Activated T-cell treated with anti-CD3 and anti-CD28 coated beads for 48 hours (primary cell): ENCODE measurements around the gene CACNA2D3.
"Not testable (repeated sequence)": the region's sequence is repeated elsewhere in the genome, so short reads cannot be mapped to it uniquely, and the experiment has no call there.

Source experiments
- DNase-seq: peaks from one replicate; pipeline ENCODE4 v3.0.0-alpha.2; 2020; ENCODE audit warnings: low read depth

The CACNA2D3 gene

DNA sequence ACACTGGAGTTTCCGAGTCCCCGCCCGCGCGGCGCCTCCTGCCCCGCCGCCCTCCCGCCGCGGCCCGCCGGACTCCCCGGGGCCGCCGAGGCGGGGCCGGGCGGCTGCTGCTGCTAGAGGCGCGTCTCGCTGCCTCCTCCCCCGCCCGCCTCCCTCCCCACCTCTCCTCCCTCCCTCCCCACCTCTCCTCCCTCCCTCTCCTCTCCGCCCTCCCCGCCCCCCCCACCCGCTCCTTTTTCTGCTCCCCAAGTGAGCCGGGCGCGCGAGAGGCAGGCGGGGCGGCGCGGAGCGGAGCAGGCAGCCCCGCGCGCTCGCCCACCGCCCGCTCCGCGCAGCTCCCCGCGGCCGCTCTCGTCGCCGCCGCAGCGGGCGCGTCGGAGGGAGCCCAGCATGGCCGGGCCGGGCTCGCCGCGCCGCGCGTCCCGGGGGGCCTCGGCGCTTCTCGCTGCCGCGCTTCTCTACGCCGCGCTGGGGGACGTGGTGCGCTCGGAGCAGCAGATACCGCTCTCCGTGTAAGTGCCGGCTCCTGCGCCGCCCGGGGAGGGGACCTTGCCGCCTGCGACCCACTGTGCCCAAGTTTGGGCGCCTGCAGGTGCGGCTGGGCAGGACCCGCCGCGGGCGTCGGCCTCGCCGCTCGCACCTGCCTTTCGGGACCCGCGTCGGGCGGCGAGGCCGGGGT is at the start of gene CACNA2D3:
CACNA2D3 (plus strand) TSS at position 229 of the 679 bp plus-strand sequence.
- DNase-seq, result no peak

DNA sequence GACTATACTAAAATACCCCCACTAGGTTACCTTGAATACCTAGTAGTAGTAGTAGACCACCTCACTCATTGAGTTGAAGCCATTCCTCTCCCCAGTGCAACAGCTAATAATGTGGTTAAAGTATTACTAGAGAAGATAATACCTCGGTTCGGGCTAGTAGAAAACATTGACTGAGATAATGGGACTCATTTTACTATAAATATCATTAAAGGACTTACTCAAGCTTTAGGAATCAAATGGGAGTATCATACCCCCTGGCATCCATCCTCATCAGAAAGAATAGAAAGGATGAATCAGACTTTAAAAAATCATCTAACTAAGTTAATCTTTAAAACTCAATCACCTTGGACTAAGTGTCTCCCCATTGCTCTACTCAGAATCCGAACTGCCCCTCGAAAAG is 49.0 kb upstream of the CACNA2D3 start:
- DNase-seq, result no peak

GRCh38 chr3:54079314-54079713 is 43.0 kb upstream of the CACNA2D3 start:
- no peak for DNase-seq

GRCh38 chr3:54079730-54080325 is 42.5 kb upstream of the CACNA2D3 start:
- DNase-seq, result no peak

DNA sequence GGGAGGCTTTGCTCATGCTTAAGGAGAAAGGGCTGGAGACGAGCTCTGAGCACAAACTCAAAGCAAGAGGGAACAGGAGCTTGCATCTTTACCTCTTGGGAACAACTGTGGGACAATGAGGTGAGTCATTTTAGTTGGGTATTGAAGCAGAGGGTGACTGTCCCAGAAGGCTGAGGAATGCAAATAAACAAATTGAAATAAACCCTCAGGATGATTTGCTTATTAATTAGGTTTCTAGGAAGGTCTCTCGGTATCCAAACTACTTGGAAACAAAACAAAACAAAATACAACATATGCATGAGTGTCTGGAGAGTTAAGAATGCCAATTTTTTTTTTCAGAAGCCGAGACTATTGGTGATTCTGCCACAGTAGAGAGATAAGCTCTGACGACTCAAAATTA is 38.4 kb upstream of the CACNA2D3 start:
- no peak for DNase-seq

GRCh38 chr3:54085936-54086335 is 36.4 kb upstream of the CACNA2D3 start:
- no peak for DNase-seq

DNA sequence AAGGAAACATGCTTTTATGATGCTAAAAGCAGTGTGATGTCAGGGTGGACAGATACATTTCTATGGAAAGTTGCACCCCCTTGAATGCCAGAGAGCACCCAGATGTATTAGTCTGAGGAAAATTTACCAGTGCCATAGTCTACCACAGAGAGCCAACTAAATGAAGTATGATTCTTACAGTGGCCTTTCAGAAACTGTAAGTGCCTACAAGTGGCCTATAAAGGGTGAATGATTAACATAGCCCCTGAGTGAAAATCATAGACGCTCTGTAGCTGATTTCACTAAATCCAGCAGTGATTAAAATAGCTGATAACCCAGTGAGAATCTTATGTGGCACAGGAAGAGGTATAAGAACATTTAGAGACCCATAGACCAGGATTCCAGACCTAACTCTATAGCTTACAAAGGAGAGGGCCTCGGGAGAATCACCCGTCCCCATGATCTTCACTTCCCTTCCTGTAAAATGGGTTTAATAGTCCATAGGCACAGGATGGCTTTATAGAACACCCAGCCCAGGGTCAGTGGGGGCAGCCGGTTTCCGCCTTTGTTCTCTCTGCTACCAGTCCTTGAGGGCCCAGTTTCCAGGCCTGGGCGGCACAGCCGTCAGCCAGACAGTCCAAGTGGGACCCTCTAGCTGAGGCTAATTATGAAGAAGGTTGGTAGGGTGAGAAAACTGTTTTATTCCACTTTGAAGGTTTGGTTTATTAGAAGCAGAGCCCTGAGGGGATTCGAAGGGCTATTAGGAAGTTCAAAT is 35.5 kb upstream of the CACNA2D3 start:
- no peak for DNase-seq

DNA sequence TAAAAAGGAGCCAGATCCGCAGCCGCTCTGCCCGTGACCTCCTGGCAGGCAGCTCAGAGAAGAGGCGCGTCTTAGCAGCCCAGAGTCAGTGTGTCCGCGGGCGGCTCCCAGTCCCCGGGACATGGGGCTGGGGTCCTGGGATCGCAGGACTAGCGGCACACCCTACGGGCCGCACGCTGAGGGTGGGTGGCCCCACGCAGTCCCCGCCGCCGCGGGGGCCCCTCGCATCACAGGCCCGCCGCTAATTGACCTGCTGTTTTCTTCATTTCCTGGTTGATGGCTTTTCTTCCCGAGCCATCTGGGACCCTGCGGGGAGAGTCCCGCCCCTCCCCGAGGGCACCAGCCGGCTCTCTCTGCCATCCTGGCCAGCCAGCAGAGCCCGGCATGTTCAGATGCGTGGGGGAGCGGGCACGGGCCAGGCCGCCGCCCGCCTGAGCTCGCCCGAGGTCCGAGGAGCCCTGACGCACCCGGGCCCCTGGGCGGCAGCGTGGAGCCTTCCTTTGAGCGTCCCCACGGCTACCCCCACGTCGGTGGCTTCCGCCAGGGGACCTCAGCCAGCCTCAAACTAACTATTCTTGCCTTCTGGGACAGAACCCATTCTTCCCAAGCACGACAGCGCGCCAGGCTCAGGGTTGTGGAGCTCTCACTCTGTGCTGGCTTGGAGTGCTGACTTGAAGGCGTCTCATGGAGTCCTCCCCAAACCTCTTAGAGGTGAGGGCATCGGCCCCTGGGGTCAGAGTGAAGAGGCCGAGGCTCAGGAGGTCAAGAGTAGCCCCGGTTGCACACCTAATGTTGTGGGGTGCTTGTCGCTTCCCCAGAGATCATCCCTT is 34.6 kb upstream of the CACNA2D3 start:
- no peak for DNase-seq

DNA sequence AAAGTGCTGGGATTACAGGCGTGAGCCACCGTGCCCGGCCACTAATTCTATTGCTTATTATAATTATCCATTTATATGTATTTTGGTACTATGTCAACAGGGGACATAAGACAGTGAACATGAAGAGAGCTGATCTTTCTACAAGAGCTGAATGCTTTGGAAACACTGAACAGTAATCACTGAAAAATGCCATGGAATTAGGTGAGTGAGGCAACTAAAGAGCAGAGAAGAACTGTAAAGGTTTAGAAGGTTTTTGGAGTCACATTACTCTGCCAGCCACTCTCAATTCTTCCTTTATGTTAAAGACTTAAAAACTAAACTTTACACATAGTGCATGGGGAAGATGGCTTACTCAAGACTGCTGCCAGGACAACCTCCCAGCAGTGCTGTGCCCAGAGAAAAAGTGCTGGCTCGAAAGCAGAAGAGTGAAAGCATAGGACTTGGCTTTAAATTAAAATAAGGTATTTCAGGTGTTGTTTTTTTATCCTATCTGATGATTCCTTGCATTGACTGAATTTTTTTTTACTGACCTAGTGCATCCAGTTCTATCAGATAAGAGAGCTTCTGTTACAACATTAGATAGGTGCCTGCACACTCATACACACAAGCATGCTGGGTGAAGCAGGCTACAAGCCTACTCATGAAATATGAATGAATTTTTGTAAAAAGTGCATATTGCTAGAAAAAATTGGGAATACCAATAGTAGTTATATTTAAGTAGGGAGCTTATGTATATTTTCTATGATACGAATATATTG is 28.7 kb upstream of the CACNA2D3 start:
- DNase-seq, result no peak

DNA sequence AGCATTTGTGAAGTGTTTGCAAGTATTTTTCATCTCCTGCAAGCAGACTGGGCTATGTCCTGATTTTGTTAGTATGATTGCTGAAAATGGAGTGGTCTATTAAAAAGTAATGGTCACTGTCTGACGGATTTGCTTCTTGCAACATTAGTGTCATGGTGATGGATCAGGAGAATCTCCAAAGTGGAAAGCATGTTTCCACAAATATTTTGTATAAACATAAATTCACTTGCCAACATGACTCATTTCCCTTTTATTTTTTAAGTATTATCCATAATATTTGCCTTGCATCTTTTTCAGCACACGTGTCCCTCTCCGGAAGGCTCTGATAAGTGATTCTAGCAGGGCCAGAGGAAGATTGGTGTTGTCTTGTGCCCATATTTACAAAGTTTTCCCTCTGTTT is 27.4 kb upstream of the CACNA2D3 start:
- no peak for DNase-seq

GRCh38 chr3:54099381-54099780 is 23.0 kb upstream of the CACNA2D3 start:
- no peak for DNase-seq

DNA sequence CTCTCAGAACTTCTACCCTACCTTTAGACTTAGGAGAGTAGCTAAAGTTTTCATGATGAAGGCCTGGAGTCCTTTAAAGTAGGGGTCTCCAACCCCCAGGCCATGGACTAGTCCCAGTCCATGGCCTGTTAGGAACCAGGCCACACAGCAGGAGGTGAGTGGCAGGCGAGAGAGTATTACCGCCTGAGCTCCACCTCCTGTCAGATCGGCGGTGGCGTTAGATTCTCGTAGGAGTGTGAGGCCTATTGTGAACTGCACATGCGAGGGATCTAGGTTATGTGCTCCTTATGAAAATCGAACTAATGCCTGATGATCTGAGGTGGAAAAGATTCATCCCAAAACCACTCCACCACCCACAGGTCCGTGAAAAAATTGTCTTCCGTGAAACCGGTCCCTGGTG is 18.3 kb upstream of the CACNA2D3 start:
- no peak for DNase-seq

DNA sequence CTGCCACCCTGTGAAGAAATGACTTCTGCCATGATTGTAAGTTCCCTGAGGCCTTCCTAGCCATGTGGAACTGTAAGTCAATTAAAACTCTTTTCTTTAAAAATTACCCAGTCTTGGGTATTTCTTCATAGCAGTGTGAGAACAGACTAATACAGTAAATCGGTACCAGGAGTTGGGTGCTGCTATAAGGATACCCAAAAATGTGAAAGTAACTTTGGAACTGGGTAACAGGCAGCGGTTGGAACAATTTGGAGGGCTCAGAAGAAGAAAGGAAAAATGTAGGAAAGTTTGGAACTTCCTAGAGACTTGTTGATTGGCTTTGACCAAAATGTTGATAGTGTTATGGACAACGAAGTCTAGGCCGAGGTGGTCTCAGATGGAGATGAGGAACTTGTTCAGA is 6.2 kb upstream of the CACNA2D3 start:
- DNase-seq, result not testable (repeated sequence)

DNA sequence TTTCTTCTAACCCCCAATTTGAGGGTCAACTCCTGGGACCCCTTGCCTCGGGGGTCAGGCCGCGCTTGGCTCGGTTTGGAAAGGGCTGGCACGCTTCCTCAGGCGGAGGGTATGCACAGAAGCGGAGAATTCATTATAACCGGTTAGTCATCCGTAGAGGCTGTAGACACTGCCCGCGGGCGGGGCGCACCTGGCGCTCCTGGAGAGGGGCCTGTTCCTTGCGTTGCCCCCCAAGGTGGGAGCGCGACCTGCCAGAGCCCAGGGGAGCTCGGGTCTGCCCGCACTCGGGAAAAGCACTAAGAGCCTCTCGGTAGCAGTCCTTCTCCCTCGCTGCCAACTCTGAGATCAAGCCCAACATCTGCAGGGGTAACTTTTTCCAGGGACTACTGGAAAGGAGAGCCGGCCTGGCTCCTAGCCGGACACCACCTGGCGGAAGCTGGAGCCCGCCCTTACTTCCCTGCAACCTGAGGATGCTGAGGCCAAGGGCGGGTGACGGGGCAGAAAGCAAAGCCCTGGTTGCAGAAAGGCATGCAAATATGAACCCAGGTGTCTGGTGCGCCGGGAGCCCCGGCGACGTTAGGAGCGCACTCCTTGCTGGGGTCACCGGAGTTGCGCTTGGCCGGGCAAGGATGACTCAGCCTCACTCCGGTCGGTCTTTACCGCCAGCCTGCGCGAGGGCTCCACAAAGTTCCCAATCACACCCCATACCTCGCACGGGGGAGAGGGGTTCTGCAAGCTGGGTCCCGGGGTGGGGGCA is 1.5 kb upstream of the CACNA2D3 start:
- no peak for DNase-seq

GRCh38 chr3:54121414-54122323 is 683 bp upstream of the CACNA2D3 start:
- DNase-seq, result no peak

- DNase-seq, result no peak
These were observed 837 bp downstream of the CACNA2D3 start for GRCh38 chr3:54123003-54123775.

DNA sequence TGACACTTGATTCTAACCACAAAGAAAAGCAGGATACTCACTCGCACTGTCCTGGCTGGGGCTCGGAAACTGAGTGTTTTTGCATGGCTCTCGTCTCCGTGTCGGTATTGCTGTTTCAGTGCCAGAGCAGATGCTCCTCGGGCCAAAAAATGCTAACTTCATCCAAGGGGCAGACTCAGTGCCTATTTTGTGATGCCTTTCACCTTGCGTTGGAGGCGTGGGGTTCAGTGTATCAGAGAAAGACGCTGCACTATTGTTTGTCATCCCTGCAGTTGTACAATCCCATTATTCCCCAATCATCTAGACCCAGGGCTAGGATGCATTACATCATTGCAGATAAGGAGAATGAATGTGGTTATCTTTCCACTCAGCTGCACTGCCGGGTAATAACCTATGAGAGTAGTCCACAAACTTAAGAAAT is 1.4 kb downstream of the CACNA2D3 start:
- DNase-seq, result no peak

DNA sequence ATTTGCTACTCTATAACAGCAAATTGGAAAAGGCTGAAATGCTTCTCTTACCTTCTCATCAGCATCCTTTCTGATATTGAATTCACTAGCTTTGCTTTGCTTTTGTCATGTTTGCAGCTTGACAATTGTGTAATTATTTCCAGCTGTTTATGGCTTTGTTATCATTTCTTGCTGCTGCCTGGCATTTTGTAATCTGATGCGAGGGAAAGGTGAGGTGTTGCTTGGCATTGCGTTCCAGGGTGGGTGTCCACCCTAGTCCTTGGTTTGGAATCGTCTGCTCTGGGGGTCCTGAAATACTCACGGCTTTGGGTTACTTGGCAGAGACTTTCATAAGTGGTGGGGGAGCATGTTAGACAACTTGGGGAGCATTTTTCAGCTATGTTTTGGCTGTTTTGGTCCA is 2.9 kb downstream of the CACNA2D3 start:
- DNase-seq, result no peak

DNA sequence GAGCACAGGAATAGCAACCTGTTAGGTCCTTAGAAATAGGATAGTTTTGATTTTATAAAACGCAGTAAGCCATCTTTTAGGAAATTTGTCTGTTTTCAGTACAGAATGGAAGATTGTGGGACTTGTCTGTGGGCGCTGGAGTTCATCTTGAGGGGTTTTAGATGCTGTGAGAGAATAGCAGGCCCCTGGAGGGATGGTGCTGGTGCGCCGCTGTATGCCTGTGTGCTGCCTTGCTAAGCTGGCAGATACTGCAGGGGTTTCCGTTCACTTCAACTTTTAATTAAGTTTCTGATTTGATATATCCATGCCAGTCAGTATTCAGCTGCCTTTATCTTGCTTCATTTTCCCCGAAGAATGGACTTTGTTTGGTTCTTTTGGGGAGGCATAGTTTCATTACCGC is 4.2 kb downstream of the CACNA2D3 start:
- no peak for DNase-seq
